Measurements from ENCODE around the gene STK32C. TPM values are rescaled to one million over a fixed set of nuclear protein-coding genes. Genes with fewer than 3 reads are reported as not detected.

Gene STK32C
- total and polyA plus RNA-seq, 10 of the 15 experiments (the other 5 are each of a cell fraction or from before 2014, with no cell fraction given): 1.5 to 18.1 (median 6.4) TPM

- TF ChIP-seq ZNF592 (IDR thresholded peaks at IDR 0.05) (no peak), IKZF1 (conservative IDR thresholded peaks at IDR 0.05) (no peak), ZNF274 (IDR thresholded peaks at IDR 0.05; ENCODE audit: insufficient read depth, insufficient read length) (no peak)
Observed at GRCh38 chr10:132199268-132199853, 108.4 kb downstream of the STK32C start (continued).

- 47% methylated on average over 32 of the region's 35 CpGs for WGBS (ENCODE audit: insufficient coverage, insufficient replicate concordance, low lambda C conversion rate, missing lambda C conversion rate)
- no peak overlapping the region for H3K27ac ChIP-seq (ENCODE audit: control insufficient read depth, insufficient read depth)
- no peak overlapping the region for H2AFZ ChIP-seq (ENCODE audit: control insufficient read depth, low read depth, low read length)
- H3K9me3 ChIP-seq (replicated peaks; ENCODE audit: control insufficient read depth, insufficient read depth, low read length): no peaks in the 10 kb centered on the region
- ATAC-seq (no peak), FAIRE-seq (no peak), DNase-seq (ENCODE audit: low read depth, low spot score) (no peak)
- no peaks in the 10 kb centered on the region for H4K20me1 ChIP-seq (ENCODE audit: control insufficient read depth, insufficient read depth)
- H3K4me2 ChIP-seq (ENCODE audit: control insufficient read depth, insufficient read depth): no peak overlapping the region
- no peak overlapping the region for H3K9ac ChIP-seq (ENCODE audit: control insufficient read depth, insufficient read depth, low read length)
- POLR2A ChIA-PET: no interaction called here
- BruUV-seq (replicated peaks): no TSS peak
- intact Hi-C loops (cut with micrococcal nuclease; ENCODE audit: unreplicated experiment): no loop called here
- SMC1A ChIA-PET (ENCODE audit: uncharacterized antibody, unreplicated experiment): no interaction called here
- H3K4me3 ChIP-seq: no peak overlapping the region
- CTCF ChIA-PET: interaction anchor here (0.6 kb wide), 1 partner anchor 21 kb away, joined by 3 read pairs; no protein-coding TSS in a partner anchor
- RAD21 ChIA-PET (ENCODE audit: unreplicated experiment): no interaction called here
- H3K27me3 ChIP-seq (replicated peaks in 1 of 2; ENCODE audit: control insufficient read depth in 2 of 2, insufficient read depth in 2 of 2, low read length in 1 of 2): no peaks in the 10 kb centered on the region
- in situ Hi-C loops (cut with MboI): no loop called here
- no peaks in the 10 kb centered on the region for H3K79me2 ChIP-seq (ENCODE audit: control insufficient read depth, insufficient read depth, low read length)
- H3K36me3 ChIP-seq (ENCODE audit: control insufficient read depth in 2 of 2, insufficient read depth in 2 of 2, low read length in 1 of 2): no peaks in the 10 kb centered on the region
- no peaks in the 10 kb centered on the region for H3K4me1 ChIP-seq (ENCODE audit: control insufficient read depth, insufficient read depth, low read length)
- TF ChIP-seq CUX1 (IDR thresholded peaks at IDR 0.05; ENCODE audit: insufficient replicate concordance, low read depth, low read length): no peak
- TF ChIP-seq POU2F2 (IDR thresholded peaks at IDR 0.05; ENCODE audit: borderline replicate concordance, low read depth, low read length): no peak
- TF ChIP-seq NFYA (IDR thresholded peaks at IDR 0.05; ENCODE audit: borderline replicate concordance, low read depth, low read length): no peak
- no peak for TF ChIP-seq ASH2L (IDR thresholded peaks at IDR 0.05; ENCODE audit: borderline replicate concordance, low read depth)
Observed at GRCh38 chr10:132198381-132199181, 109.2 kb downstream of the STK32C start.

Measured in GM12878 (cell line).